HG03565 (cell line): ENCODE measurements around the gene MACF1.

Experiments used
- ATAC-seq: cut with Tn5 transposase; IDR thresholded peaks from one replicate; pipeline ENCODE4 v1.9.1; 2021; ENCODE audit warnings: mild to moderate bottlenecking, moderate library complexity; ENCODE audit not compliant: unreplicated experiment

The MACF1 gene

GRCh38 chr1:39295901-39296300, 91.4 kb downstream of the MACF1 start:
- no peak for ATAC-seq

- ATAC-seq = no peak
Observed at GRCh38 chr1:39297551-39297950, 93.1 kb downstream of the MACF1 start.

- ATAC-seq = no peak
Observed at GRCh38 chr1:39301606-39302005, 97.1 kb downstream of the MACF1 start.

GRCh38 chr1:39305555-39305954, 101.1 kb downstream of the MACF1 start:
- no peak for ATAC-seq

- ATAC-seq = no peak
Observed at GRCh38 chr1:39310015-39310414, 105.5 kb downstream of the MACF1 start.

- ATAC-seq = no peak
Observed at GRCh38 chr1:39310691-39311090, 106.2 kb downstream of the MACF1 start.

- ATAC-seq = no peak
Observed at GRCh38 chr1:39317111-39317510, 112.6 kb downstream of the MACF1 start.

- no peak for ATAC-seq
Observed at GRCh38 chr1:39317910-39318633, 113.6 kb downstream of the MACF1 start.

- ATAC-seq = no peak
Observed at GRCh38 chr1:39321979-39322378, 117.5 kb downstream of the MACF1 start.

GRCh38 chr1:39322431-39322830, 117.9 kb downstream of the MACF1 start:
- ATAC-seq = no peak

- ATAC-seq = no peak
Observed at GRCh38 chr1:39324888-39325287, 120.4 kb downstream of the MACF1 start.

GRCh38 chr1:39326836-39327235, 122.3 kb downstream of the MACF1 start:
- no peak for ATAC-seq

- ATAC-seq = no peak
Observed at GRCh38 chr1:39328095-39328494, 123.6 kb downstream of the MACF1 start.

GRCh38 chr1:39328586-39329121, 124.2 kb downstream of the MACF1 start:
- no peak for ATAC-seq

- ATAC-seq = no peak
Observed at GRCh38 chr1:39331647-39332046, 127.2 kb downstream of the MACF1 start.

- no peak for ATAC-seq
Observed at GRCh38 chr1:39332291-39332690, 127.8 kb downstream of the MACF1 start.

- no peak for ATAC-seq
Observed at GRCh38 chr1:39332828-39333227, 128.3 kb downstream of the MACF1 start.

GRCh38 chr1:39333296-39333695, 128.8 kb downstream of the MACF1 start:
- ATAC-seq = no peak

- no peak for ATAC-seq
Observed at GRCh38 chr1:39335216-39335615, 130.7 kb downstream of the MACF1 start.

GRCh38 chr1:39337067-39337466, 132.6 kb downstream of the MACF1 start:
- ATAC-seq = no peak

GRCh38 chr1:39342776-39343175, 138.3 kb downstream of the MACF1 start:
- ATAC-seq = no peak

- ATAC-seq = no peak
Observed at GRCh38 chr1:39344394-39345154, 140.1 kb downstream of the MACF1 start.
